Uterus (tissue), 4 donors: ENCODE measurements around the gene LMLN. TPM values are rescaled to one million over a fixed set of nuclear protein-coding genes. Genes with fewer than 3 reads are reported as not detected.

ENCODE experiments used
- DNase-seq, 2 donors: peaks; one replicate each; pipeline ENCODE4 v3.0.0-alpha.2; 2019 to 2020
- H3K27ac ChIP-seq, 2 donors: fragments of 200-600 bp; sonication (generic); 1 replicate in 1 of 2; 2 replicates in 1 of 2; pipeline ENCODE4 v1.5.1; 2016 to 2018
- H3K27me3 ChIP-seq, 2 donors: fragments of 200-600 bp; sonication (generic); one replicate each; pipeline ENCODE4 v1.5.1; 2018 to 2019; ENCODE audit warnings: control low read depth in 1 of 2
- H3K36me3 ChIP-seq, 2 donors: fragments of 200-600 bp; sonication (generic); one replicate each; pipeline ENCODE4 v1.5.1; 2019; ENCODE audit warnings: control low read depth in 1 of 2
- H3K4me1 ChIP-seq, 2 donors: fragments of 200-600 bp; sonication (generic); one replicate each; pipeline ENCODE4 v1.5.1; 2018 to 2019; ENCODE audit warnings: control low read depth in 1 of 2
- H3K4me3 ChIP-seq, 2 donors: fragments of 200-600 bp; sonication (generic); 1 replicate in 1 of 2; 2 replicates in 1 of 2; pipeline ENCODE4 v1.5.1; 2018 to 2019; ENCODE audit warnings: mild to moderate bottlenecking in 1 of 2
- H3K9me3 ChIP-seq, 2 donors: fragments of 200-600 bp; sonication (generic); one replicate each; pipeline ENCODE4 v1.5.1; 2019; ENCODE audit warnings: control low read depth in 1 of 2
- POLR2A ChIP-seq, 2 donors: fragments of 450-650 bp; IDR thresholded peaks; one replicate each; pipeline ENCODE4 v1.6.1; 2016; ENCODE audit warnings: antibody characterized with exemption in 2 of 2, mild to moderate bottlenecking in 1 of 2, moderate library complexity in 1 of 2
- intact Hi-C: fragments of 100-400 bp; cut with DNase I; formaldehyde crosslinking; loops from one replicate; pipeline ENCODE4 v1.15.1; 2023; ENCODE audit warnings: low total_unique reads
- total RNA-seq, 4 donors: library from RNA; depleted of rRNA in 3 of 4; stranded (reverse); fragments of >200 nt in 3 of 4; gene quantifications; one replicate each; pipeline versions ENCODE4 v1.1.0 to v1.2.4, GENCODE V29; 2014 to 2023
- TF ChIP-seq, protein P1 (sequence below), 4 experiments: fragments of 200-600 bp in 2 of 4; fragments of 450-650 bp in 2 of 4; sonication (generic) in 2 of 4; IDR thresholded peaks; one replicate each; pipeline ENCODE4 v1.5.1; 2016 to 2019; ENCODE audit warnings: antibody characterized with exemption in 4 of 4, mild to moderate bottlenecking in 2 of 4, moderate library complexity in 1 of 4
- donor health status: DM: yes; HTN: yes; CAD: no.

LMLN gene
- total RNA-seq, 4 donors from 2014 or later: 0.77 to 11.3 (median 6.8) TPM

DNA sequence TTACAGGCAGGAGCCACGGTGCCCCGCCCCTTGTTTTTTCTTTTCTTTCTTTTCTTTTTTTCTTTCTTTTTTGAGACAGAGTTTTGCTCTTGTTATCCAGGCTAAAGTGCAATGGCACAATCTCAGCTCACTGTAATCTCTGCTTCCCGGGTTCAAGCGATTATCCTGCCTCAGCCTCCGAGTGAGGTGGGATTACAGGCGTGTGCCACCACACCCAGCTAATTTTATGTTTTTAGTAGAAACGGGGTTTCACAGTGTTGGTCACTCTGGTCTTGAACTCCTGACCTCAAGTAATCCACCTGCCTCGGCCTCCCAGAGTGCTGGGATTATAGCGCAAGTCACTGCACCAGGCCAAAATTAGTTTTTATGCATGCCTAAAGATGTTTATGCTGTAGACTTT is 7.6 kb upstream of the LMLN start:
- TF ChIP-seq, protein P1, sequence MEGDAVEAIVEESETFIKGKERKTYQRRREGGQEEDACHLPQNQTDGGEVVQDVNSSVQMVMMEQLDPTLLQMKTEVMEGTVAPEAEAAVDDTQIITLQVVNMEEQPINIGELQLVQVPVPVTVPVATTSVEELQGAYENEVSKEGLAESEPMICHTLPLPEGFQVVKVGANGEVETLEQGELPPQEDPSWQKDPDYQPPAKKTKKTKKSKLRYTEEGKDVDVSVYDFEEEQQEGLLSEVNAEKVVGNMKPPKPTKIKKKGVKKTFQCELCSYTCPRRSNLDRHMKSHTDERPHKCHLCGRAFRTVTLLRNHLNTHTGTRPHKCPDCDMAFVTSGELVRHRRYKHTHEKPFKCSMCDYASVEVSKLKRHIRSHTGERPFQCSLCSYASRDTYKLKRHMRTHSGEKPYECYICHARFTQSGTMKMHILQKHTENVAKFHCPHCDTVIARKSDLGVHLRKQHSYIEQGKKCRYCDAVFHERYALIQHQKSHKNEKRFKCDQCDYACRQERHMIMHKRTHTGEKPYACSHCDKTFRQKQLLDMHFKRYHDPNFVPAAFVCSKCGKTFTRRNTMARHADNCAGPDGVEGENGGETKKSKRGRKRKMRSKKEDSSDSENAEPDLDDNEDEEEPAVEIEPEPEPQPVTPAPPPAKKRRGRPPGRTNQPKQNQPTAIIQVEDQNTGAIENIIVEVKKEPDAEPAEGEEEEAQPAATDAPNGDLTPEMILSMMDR (IDR thresholded peaks at IDR 0.05): no peak
- Histone ChIP-seq H3K27ac (no peak overlapping the region), H3K9me3 (no peaks in the 10 kb centered on the region), H3K4me3 (no peak overlapping the region), H3K36me3 (no peaks in the 10 kb centered on the region), H3K27me3 (no peaks in the 10 kb centered on the region), H3K4me1 (peaks cover 7 to 15% of the 10 kb centered on the region in 2 donors)
- no peak for DNase-seq
- intact Hi-C loops: no loop called here

DNA sequence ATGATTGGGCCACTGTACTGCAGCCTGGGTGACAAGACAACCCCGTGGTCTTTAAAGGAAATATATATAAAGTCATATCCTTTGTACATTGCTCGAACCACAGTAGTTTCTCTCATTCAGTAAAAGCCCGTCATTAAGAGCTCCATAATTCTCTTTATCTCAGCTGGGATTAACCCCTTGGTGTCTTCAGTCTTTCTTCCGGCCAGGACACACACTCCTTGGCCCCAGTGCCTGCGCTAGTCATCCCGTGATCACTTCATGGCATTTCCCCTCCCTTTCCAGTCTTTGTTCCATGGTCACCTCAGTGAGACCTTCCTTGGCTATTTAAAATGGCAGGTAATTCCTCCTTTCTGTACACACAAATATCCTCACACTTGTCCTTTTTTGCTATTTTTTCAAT is 6.7 kb upstream of the LMLN start:
- Histone ChIP-seq H3K4me3 (no peak overlapping the region), H3K36me3 (no peaks in the 10 kb centered on the region), H3K27me3 (no peaks in the 10 kb centered on the region), H3K9me3 (no peaks in the 10 kb centered on the region), H3K27ac (no peak overlapping the region), H3K4me1 (peaks cover 7 to 15% of the 10 kb centered on the region in 2 donors)
- intact Hi-C loops: no loop called here
- no peak for DNase-seq
- no peak for TF ChIP-seq POLR2A (IDR thresholded peaks at IDR 0.05)
- TF ChIP-seq, protein P1 (IDR thresholded peaks at IDR 0.05): no peak

DNA sequence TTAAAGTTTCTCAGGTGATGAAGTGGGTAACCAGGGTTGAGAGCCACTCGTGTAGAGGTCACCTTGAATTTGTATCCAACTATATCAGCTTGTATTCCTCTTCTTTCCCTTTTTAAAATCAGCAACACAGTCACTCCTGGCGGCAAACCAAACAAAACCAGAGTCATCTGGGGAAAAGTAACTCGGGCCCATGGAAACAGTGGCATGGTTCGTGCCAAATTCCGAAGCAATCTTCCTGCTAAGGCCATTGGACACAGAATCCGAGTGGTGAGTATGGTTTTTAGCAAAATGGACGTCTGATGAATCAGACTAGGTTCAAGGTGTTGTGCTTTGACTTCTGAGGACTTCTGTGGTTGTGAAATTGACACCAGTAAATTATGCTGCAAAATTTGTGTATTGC is 6.1 kb upstream of the LMLN start:
- H3K9me3 ChIP-seq: no peaks in the 10 kb centered on the region
- DNase-seq: no peak
- no peaks in the 10 kb centered on the region for H3K36me3 ChIP-seq
- intact Hi-C loops: no loop called here
- no peak overlapping the region for H3K4me3 ChIP-seq
- H3K4me1 ChIP-seq: peaks cover 7 to 15% of the 10 kb centered on the region in 2 donors
- TF ChIP-seq POLR2A (IDR thresholded peaks at IDR 0.05): no peak
- TF ChIP-seq, protein P1 (IDR thresholded peaks at IDR 0.05): no peak
- no peaks in the 10 kb centered on the region for H3K27me3 ChIP-seq
- no peak overlapping the region for H3K27ac ChIP-seq

DNA sequence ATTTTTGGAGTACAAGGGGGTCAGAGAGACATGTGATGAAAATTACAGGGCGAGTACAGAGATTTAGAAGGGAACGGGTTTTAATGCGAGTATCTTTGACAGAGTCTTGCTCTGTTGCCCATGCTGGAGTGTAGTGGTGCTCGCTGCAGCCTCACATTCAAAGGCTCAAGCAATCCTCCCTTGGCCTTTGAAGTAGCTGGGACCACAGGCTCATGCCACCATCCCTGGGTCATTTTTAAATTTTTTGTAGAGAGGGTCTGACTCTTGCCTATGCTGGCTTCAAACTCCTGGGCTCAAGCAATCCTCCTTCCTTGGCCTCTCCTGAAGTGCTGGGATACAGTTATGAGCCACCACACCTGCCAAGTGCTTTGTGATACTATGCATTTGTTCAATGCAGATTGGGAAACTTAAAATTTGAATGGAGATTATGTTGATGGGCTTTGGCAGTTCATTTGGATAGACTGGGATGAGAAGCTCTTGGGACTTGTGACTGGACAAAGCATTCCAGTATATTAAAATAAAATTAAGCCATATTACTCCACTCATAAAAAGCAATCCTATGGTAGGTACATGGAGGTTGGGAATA is 4.0 kb upstream of the LMLN start:
- H3K36me3 ChIP-seq: no peaks in the 10 kb centered on the region
- H3K9me3 ChIP-seq: no peaks in the 10 kb centered on the region
- no peak for DNase-seq
- H3K27me3 ChIP-seq: no peaks in the 10 kb centered on the region
- TF ChIP-seq POLR2A (IDR thresholded peaks at IDR 0.05): no peak
- TF ChIP-seq, protein P1 (IDR thresholded peaks at IDR 0.05): no peak
- no peak overlapping the region for H3K4me3 ChIP-seq
- intact Hi-C loops: no loop called here
- H3K27ac ChIP-seq: no peak overlapping the region
- H3K4me1 ChIP-seq: peaks cover 7 to 17% of the 10 kb centered on the region in 2 donors

DNA sequence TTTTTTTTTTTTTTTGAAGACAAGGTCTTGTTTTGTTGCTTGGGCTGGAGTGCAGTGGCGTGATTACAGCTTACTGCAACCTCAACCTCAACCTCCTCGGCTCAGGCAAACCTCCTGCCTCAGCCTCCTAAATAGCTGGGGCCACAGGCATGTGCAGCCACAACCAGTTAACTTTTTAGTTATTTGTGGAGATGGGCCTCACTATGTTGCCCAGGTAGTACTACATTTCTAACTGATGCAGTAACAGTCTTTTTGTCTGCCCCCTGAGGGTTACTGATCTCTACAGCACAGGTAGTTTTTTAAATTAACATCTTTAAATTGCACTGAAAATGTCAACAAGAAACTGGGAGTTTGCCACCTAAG is 3.4 kb upstream of the LMLN start:
- intact Hi-C loops: no loop called here
- no peak for TF ChIP-seq POLR2A (IDR thresholded peaks at IDR 0.05)
- TF ChIP-seq, protein P1 (IDR thresholded peaks at IDR 0.05): no peak
- H3K36me3 ChIP-seq: no peaks in the 10 kb centered on the region
- no peaks in the 10 kb centered on the region for H3K9me3 ChIP-seq
- no peak overlapping the region for H3K27ac ChIP-seq
- no peak overlapping the region for H3K4me3 ChIP-seq
- no peaks in the 10 kb centered on the region for H3K27me3 ChIP-seq
- H3K4me1 ChIP-seq: peaks cover 7 to 15% of the 10 kb centered on the region in 2 donors
- no peak for DNase-seq
